Activated CD8-positive, alpha-beta T cell treated with anti-CD3 and anti-CD28 coated beads for 36 hours (primary cell): ENCODE measurements around the gene VWA1. TPM values are rescaled to one million over a fixed set of nuclear protein-coding genes. Genes with fewer than 3 reads are reported as not detected.

Source experiments
- ATAC-seq: fragments of 200-7000 bp; cut with Tn5 transposase; one replicate; pipeline ENCODE4 v1.10.0; 2021; ENCODE audit warnings: mild to moderate bottlenecking, moderate library complexity
- CTCF ChIA-PET: fragments of 350-600 bp; sonication (Branson Sonifier 250); formaldehyde crosslinking; loops from one replicate; lab custom pipeline; 2021; ENCODE audit warnings: antibody characterized with exemption; lab: Charles Lee
- POLR2A ChIA-PET: fragments of 350-600 bp; sonication (Branson Sonifier 250); formaldehyde crosslinking; loops from one replicate; lab custom pipeline; 2021; ENCODE audit warnings: antibody characterized with exemption; lab: Charles Lee
- DNase-seq: peaks from one replicate; pipeline ENCODE4 v3.0.0-alpha.2; 2020
- H3K27ac Mint-ChIP-seq: one replicate; pipeline ENCODE4 v1.8.0; 2021; ENCODE audit warnings: mild to moderate bottlenecking, mixed read lengths
- H3K27me3 Mint-ChIP-seq: one replicate; pipeline ENCODE4 v1.8.0; 2021; ENCODE audit warnings: mixed read lengths
- H3K36me3 Mint-ChIP-seq: one replicate; pipeline ENCODE4 v1.8.0; 2021; ENCODE audit warnings: low read depth, mixed read lengths
- H3K4me1 Mint-ChIP-seq: one replicate; pipeline ENCODE4 v1.8.0; 2021; ENCODE audit warnings: low read depth, mixed read lengths
- H3K4me3 Mint-ChIP-seq: one replicate; pipeline ENCODE4 v1.8.0; 2021; ENCODE audit warnings: mild to moderate bottlenecking, moderate library complexity, mixed read lengths
- H3K9me3 Mint-ChIP-seq: one replicate; pipeline ENCODE4 v1.8.0; 2021; ENCODE audit warnings: mixed read lengths
- CTCF ChIP-seq: fragments of 200-600 bp; IDR thresholded peaks from one replicate; pipeline ENCODE4 v1.8.0; 2022; ENCODE audit warnings: antibody characterized with exemption, mild to moderate bottlenecking
- intact Hi-C: fragments of 100-400 bp; cut with micrococcal nuclease; formaldehyde crosslinking; loops from one replicate; pipeline ENCODE4 v1.10.0; 2022
- total RNA-seq, 2 experiments: library from RNA; stranded (reverse); gene quantifications; one replicate each; pipeline ENCODE4 v1.2.3, GENCODE V29; 2021

Gene VWA1
- total RNA-seq, 2 experiments from 2014 or later = 0.72 to 0.97 TPM

GRCh38 chr1:1421907-1422464 is 13.5 kb upstream of the VWA1 start:
- POLR2A ChIA-PET = interaction anchor here (2.5 kb wide), 1 partner anchor 14 kb away, joined by 10 read pairs; the partner anchor contains the start of gene MRPL20
- H3K36me3 Mint-ChIP-seq = no peaks in the 10 kb centered on the region
- intact Hi-C loops = no loop called here
- DNase-seq (no peak), ATAC-seq (no peak)
- H3K4me3 Mint-ChIP-seq = no peak overlapping the region
- H3K4me1 Mint-ChIP-seq = peaks cover 20% of the 10 kb centered on the region
- H3K27me3 Mint-ChIP-seq = peaks cover 20% of the 10 kb centered on the region
- CTCF ChIA-PET = interaction anchor here (2.2 kb wide), 1 partner anchor 19 kb away, joined by 8 read pairs; no protein-coding TSS in a partner anchor
- no peak for TF ChIP-seq CTCF
- no peaks in the 10 kb centered on the region for H3K9me3 Mint-ChIP-seq
- H3K27ac Mint-ChIP-seq = no peak overlapping the region

- DNase-seq = peak; percentile 73
- peaks cover 19% of the 10 kb centered on the region for H3K4me1 Mint-ChIP-seq
- peak; percentile 51 for ATAC-seq
- H3K4me3 Mint-ChIP-seq = no peak overlapping the region
- no peaks in the 10 kb centered on the region for H3K36me3 Mint-ChIP-seq
- TF ChIP-seq CTCF = no peak
- ChIA-PET CTCF (interaction anchor here (2.2 kb wide), 1 partner anchor 18 kb away, joined by 8 read pairs; no protein-coding TSS in a partner anchor), POLR2A (no interaction called here)
- no peak overlapping the region for H3K27ac Mint-ChIP-seq
- H3K27me3 Mint-ChIP-seq = peaks cover 20% of the 10 kb centered on the region
- intact Hi-C loops = no loop called here
- no peaks in the 10 kb centered on the region for H3K9me3 Mint-ChIP-seq
These were observed 12.8 kb upstream of the VWA1 start for GRCh38 chr1:1422465-1423244.

- H3K27ac Mint-ChIP-seq = no peak overlapping the region
- peaks cover 13% of the 10 kb centered on the region for H3K4me1 Mint-ChIP-seq
- no peak for DNase-seq
- no peak for ATAC-seq
- H3K27me3 Mint-ChIP-seq = peaks cover 20% of the 10 kb centered on the region
- TF ChIP-seq CTCF = no peak
- H3K36me3 Mint-ChIP-seq = no peaks in the 10 kb centered on the region
- CTCF ChIA-PET = interaction anchor here (2.2 kb wide), 1 partner anchor 18 kb away, joined by 8 read pairs; no protein-coding TSS in a partner anchor
- POLR2A ChIA-PET = no interaction called here
- H3K9me3 Mint-ChIP-seq = no peaks in the 10 kb centered on the region
- H3K4me3 Mint-ChIP-seq = no peak overlapping the region
- intact Hi-C loops = no loop called here
These were observed 12.3 kb upstream of the VWA1 start for GRCh38 chr1:1423245-1423597.

- ChIA-PET POLR2A (no interaction called here), CTCF (interaction anchor here (2.5 kb wide), 1 partner anchor 16 kb away, joined by 8 read pairs; no protein-coding TSS in a partner anchor)
- intact Hi-C loops = no loop called here
- peaks cover 24% of the 10 kb centered on the region for H3K27me3 Mint-ChIP-seq
- no peak overlapping the region for H3K4me3 Mint-ChIP-seq
- H3K9me3 Mint-ChIP-seq = no peaks in the 10 kb centered on the region
- no peak for TF ChIP-seq CTCF
- no peak for ATAC-seq
- H3K4me1 Mint-ChIP-seq = peaks cover 14% of the 10 kb centered on the region
- H3K36me3 Mint-ChIP-seq = no peaks in the 10 kb centered on the region
- DNase-seq = no peak
- H3K27ac Mint-ChIP-seq = no peak overlapping the region
These were observed 10.8 kb upstream of the VWA1 start for GRCh38 chr1:1424707-1425106.

GRCh38 chr1:1425426-1425752 is 10.1 kb upstream of the VWA1 start:
- CTCF ChIA-PET = interaction anchor here (2.5 kb wide), 1 partner anchor 16 kb away, joined by 8 read pairs; no protein-coding TSS in a partner anchor
- TF ChIP-seq CTCF = no peak
- intact Hi-C loops = no loop called here
- ATAC-seq = no peak
- H3K27ac Mint-ChIP-seq = no peak overlapping the region
- H3K36me3 Mint-ChIP-seq = no peaks in the 10 kb centered on the region
- H3K9me3 Mint-ChIP-seq = no peaks in the 10 kb centered on the region
- no peak overlapping the region for H3K4me3 Mint-ChIP-seq
- DNase-seq = no peak
- peaks cover 14% of the 10 kb centered on the region for H3K4me1 Mint-ChIP-seq
- peaks cover 28% of the 10 kb centered on the region for H3K27me3 Mint-ChIP-seq
- POLR2A ChIA-PET = no interaction called here
